K562 (cell line): ENCODE measurements around the gene SLC44A1. TPM values are rescaled to one million over a fixed set of nuclear protein-coding genes. Genes with fewer than 3 reads are reported as not detected.

Source experiments
- ATAC-seq: fragments of 200-7000 bp; cut with Tn5 transposase; 3 replicates; pipeline ENCODE4 v1.9.1; 2020; ENCODE audit warnings: moderate library complexity
- BruUV-seq: library from RNA; stranded (reverse); fragments of 400-500 nt; replicated peaks from 2 replicates; lab custom pipeline; 2021; lab: Mats Ljungman, UMichigan
- CTCF ChIA-PET: fragments of 300-600 bp; formaldehyde crosslinking; extraction: SDS; loops from one replicate; lab custom pipeline; 2021; ENCODE audit warnings: low intra/inter-chr PET ratio; lab: Yijun Ruan, JAX
- POLR2A ChIA-PET: fragments of 300-600, 350-650 bp; sonication (Branson Sonifier 250); formaldehyde crosslinking; extraction: SDS; loops from one replicate; lab custom pipeline; 2021; ENCODE audit warnings: antibody characterized with exemption, inconsistent platforms; lab: Yijun Ruan, JAX
- DNase-seq, 4 experiments: peaks; one replicate each; pipeline versions ENCODE4 v3.0.0 to v3.0.0-alpha.2; 2011 to 2018; ENCODE audit warnings: low spot score in 3 of 4, mixed read lengths in 3 of 4; ENCODE audit errors: extremely low read depth in 1 of 4
- FAIRE-seq: peaks from 2 replicates; lab custom pipeline; 2011; peaks lifted over from hg19 to GRCh38; lab: Jason Lieb, UNC
- H2AFZ ChIP-seq: 2 replicates; pipeline ENCODE4 v1.6.0; 2011; ENCODE audit warnings: low read depth, low read length, control low read depth, inconsistent platforms
- H3K27ac ChIP-seq: fragments of 200-600 bp; 3 replicates; pipeline ENCODE4 v1.8.0; 2011; ENCODE audit warnings: low read depth, mild to moderate bottlenecking, control low read depth, inconsistent platforms, low read length, moderate library complexity, mixed read lengths; ENCODE audit errors: extremely low read depth
- H3K27me3 ChIP-seq, 2 experiments: fragments of 300-600 bp in 1 of 2; 2 replicates in 1 of 2; 3 replicates in 1 of 2; pipeline versions ENCODE4 v1.6.0 to v1.8.0; 2011; ENCODE audit warnings: inconsistent platforms in 2 of 2, low read length in 2 of 2, mild to moderate bottlenecking in 1 of 2, mixed read lengths in 1 of 2, moderate library complexity in 1 of 2; ENCODE audit not compliant: control insufficient read depth in 2 of 2, insufficient read depth in 2 of 2
- H3K36me3 ChIP-seq: fragments of 300-600 bp; 3 replicates; pipeline ENCODE4 v1.8.0; 2011; ENCODE audit warnings: mild to moderate bottlenecking, low read length, inconsistent platforms; ENCODE audit not compliant: control insufficient read depth, insufficient read depth
- H3K4me1 ChIP-seq, 2 experiments: fragments of 200-600 bp in 1 of 2; replicated peaks in 1 of 2; 2 replicates in 1 of 2; 3 replicates in 1 of 2; pipeline versions ENCODE4 v1.5.1 to v1.8.0; 2011; ENCODE audit warnings: inconsistent platforms in 2 of 2, low read length in 2 of 2, mild to moderate bottlenecking in 1 of 2, mixed read lengths in 1 of 2, moderate library complexity in 1 of 2; ENCODE audit not compliant: control insufficient read depth in 2 of 2, insufficient read depth in 2 of 2
- H3K4me2 ChIP-seq: 2 replicates; pipeline ENCODE4 v1.6.1; 2011; ENCODE audit warnings: low read length, control low read depth, inconsistent platforms, mixed read lengths; ENCODE audit not compliant: insufficient read depth
- H3K4me3 ChIP-seq: fragments of 200-600 bp; sonication (generic), shearing (Covaris generic); 2 replicates; pipeline ENCODE4 v1.5.1; 2016; ENCODE audit warnings: control low read depth, inconsistent platforms
- H3K79me2 ChIP-seq: fragments of 200-600 bp; 3 replicates; pipeline ENCODE4 v1.8.0; 2011; ENCODE audit warnings: low read length, inconsistent platforms; ENCODE audit not compliant: control insufficient read depth, insufficient read depth
- H3K9ac ChIP-seq, 2 experiments: 2 replicates each; pipeline versions ENCODE4 v1.6.0 to v1.6.1; 2011; ENCODE audit warnings: low read depth in 2 of 2, low read length in 2 of 2, control low read depth in 1 of 2, inconsistent platforms in 1 of 2, mild to moderate bottlenecking in 1 of 2, mixed read lengths in 1 of 2; ENCODE audit not compliant: insufficient read depth in 1 of 2
- H3K9me1 ChIP-seq: one replicate; pipeline ENCODE4 v1.6.0; 2011; ENCODE audit warnings: inconsistent platforms, mild to moderate bottlenecking, low read length, moderate library complexity; ENCODE audit not compliant: control insufficient read depth, insufficient read depth
- H3K9me3 ChIP-seq: replicated peaks from 2 replicates; pipeline ENCODE4 v1.5.1; 2011; ENCODE audit warnings: low read depth, low read length, inconsistent platforms; ENCODE audit not compliant: control insufficient read depth, insufficient read depth
- H4K20me1 ChIP-seq: replicated peaks from 2 replicates; pipeline ENCODE4 v1.6.1; 2011; ENCODE audit warnings: low read length, inconsistent platforms, mixed read lengths; ENCODE audit not compliant: control insufficient read depth, insufficient read depth
- BHLHE40 ChIP-seq: IDR thresholded peaks from 2 replicates; pipeline ENCODE4 v1.6.1; 2011; ENCODE audit warnings: low read length, improper control_type of control experiment
- PCBP1 ChIP-seq: fragments of 200-400 bp; formaldehyde crosslinking; IDR thresholded peaks from 2 replicates; pipeline ENCODE4 v1.6.1; 2018; ENCODE audit warnings: mild to moderate bottlenecking, low read depth, low read length; ENCODE audit not compliant: poor library complexity, severe bottlenecking
- ZNF589 ChIP-seq: fragments of 200-800 bp; sonication (Bioruptor generic); IDR thresholded peaks from 2 replicates; pipeline ENCODE4 v1.6.1; 2016; ENCODE audit warnings: low read depth, missing genetic modification characterization, missing compliant biosample characterization
- ZNF766 ChIP-seq: fragments of 200-800 bp; sonication (Bioruptor generic); conservative IDR thresholded peaks from 2 replicates; pipeline ENCODE4 v1.6.1; 2016; ENCODE audit warnings: missing genetic modification characterization, missing compliant biosample characterization
- WGBS: fragments of 100-300 bp; shearing (Covaris generic); methylation state at CpG from one replicate; pipeline ENCODE4 v1.1.6; 2016; ENCODE audit warnings: low coverage, mixed read lengths; ENCODE audit not compliant: insufficient coverage; ENCODE audit errors: missing lambda C conversion rate; 5-methylcytosine and 5-hydroxymethylcytosine counted together
- in situ Hi-C: fragments of 300-500 bp; cut with MboI; formaldehyde crosslinking; loops from 4 replicates; pipeline ENCODE4 v1.15.0; 2018; ENCODE audit warnings: inconsistent platforms, mixed read lengths
- intact Hi-C: fragments of 100-400 bp; cut with micrococcal nuclease; formaldehyde crosslinking; loops from 2 replicates; pipeline ENCODE4 v1.14.2; 2022
- polyA plus RNA-seq, 8 experiments: library from polyadenylated mRNA; depleted of rRNA in 4 of 8; stranded (reverse) in 5 of 8; unstranded in 3 of 8; fragments of >200 nt; fragmentation: Nextera tagmentation in 2 of 8; fragmentation: Illumina TruSeq in 1 of 8; extraction: Ambion mirVana in 2 of 8; extraction: Trizol in 1 of 8; gene quantifications; 2 replicates each; pipeline versions ENCODE4 v1.2.1 to v1.2.3, GENCODE V29; 2011 to 2014; ENCODE audit warnings: inconsistent platforms in 1 of 8, missing spikeins in 1 of 8
- total RNA-seq, 7 experiments: library from RNA; depleted of rRNA in 6 of 7; stranded (reverse); fragments of >200 nt in 6 of 7; fragmentation: Illumina TruSeq in 2 of 7; extraction: Trizol in 2 of 7; gene quantifications; 2 replicates each; pipeline versions ENCODE4 v1.2.1 to v1.2.3, GENCODE V29; 2011 to 2021; ENCODE audit warnings: low replicate concordance in 1 of 7
- TF ChIP-seq, protein P1 (sequence below): sonication (generic); formaldehyde crosslinking; IDR thresholded peaks from 2 replicates; pipeline ENCODE4 v1.8.1; 2023; ENCODE audit warnings: mild to moderate bottlenecking, missing genetic modification reagents
- TF ChIP-seq, protein P2 (sequence below): fragments of 250-450 bp; sonication (Bioruptor Pico); IDR thresholded peaks from 2 replicates; pipeline ENCODE4 v1.4.0; 2020; ENCODE audit warnings: mild to moderate bottlenecking, moderate library complexity, borderline replicate concordance

Gene SLC44A1
- total and polyA plus RNA-seq, 9 of the 15 experiments (the other 6 are each of a cell fraction or from before 2014, with no cell fraction given): 0.11 to 0.59 (median 0.30) TPM

- TF ChIP-seq, protein P1, sequence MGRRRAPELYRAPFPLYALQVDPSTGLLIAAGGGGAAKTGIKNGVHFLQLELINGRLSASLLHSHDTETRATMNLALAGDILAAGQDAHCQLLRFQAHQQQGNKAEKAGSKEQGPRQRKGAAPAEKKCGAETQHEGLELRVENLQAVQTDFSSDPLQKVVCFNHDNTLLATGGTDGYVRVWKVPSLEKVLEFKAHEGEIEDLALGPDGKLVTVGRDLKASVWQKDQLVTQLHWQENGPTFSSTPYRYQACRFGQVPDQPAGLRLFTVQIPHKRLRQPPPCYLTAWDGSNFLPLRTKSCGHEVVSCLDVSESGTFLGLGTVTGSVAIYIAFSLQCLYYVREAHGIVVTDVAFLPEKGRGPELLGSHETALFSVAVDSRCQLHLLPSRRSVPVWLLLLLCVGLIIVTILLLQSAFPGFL (CRISPR knock-in tag): no peak
- TF ChIP-seq BHLHE40 (peak; percentile 23; the same call in 1 of the 2 replicates), ZNF589 (CRISPR knock-in tag) (peak; percentile 79; the same call in 1 of the 2 replicates)
- TF ChIP-seq, all 486 proteins: peak for 36
Measured at GRCh38 chr9:105299190-105299854, 54.9 kb downstream of the SLC44A1 start (continued).

- in situ Hi-C loops (no loop called here), intact Hi-C loops (no loop called here)
- no peak overlapping the region for H3K27ac ChIP-seq
- POLR2A ChIA-PET: interaction anchor here (0.9 kb wide), 1 partner anchor 12 kb away, joined by 3 read pairs; no protein-coding TSS in a partner anchor
- H3K27me3 ChIP-seq: no peaks in the 10 kb centered on the region
- ATAC-seq: no peak
- H2AFZ ChIP-seq: no peak overlapping the region
- no peak overlapping the region for H3K4me3 ChIP-seq
- H4K20me1 ChIP-seq: no peaks in the 10 kb centered on the region
- no peak for FAIRE-seq
- no TSS peak for BruUV-seq
- H3K9me1 ChIP-seq: no peaks in the 10 kb centered on the region
- H3K4me2 ChIP-seq: no peak overlapping the region
- DNase-seq: no peak
- no peaks in the 10 kb centered on the region for H3K36me3 ChIP-seq
- WGBS: 0% methylated on average over 2 of the region's 2 CpGs
- H3K79me2 ChIP-seq: no peaks in the 10 kb centered on the region
- H3K9ac ChIP-seq: no peak overlapping the region
- H3K9me3 ChIP-seq: no peaks in the 10 kb centered on the region
- CTCF ChIA-PET: no interaction called here
- TF ChIP-seq ZNF766 (CRISPR knock-in tag): peak; percentile 90
- TF ChIP-seq PCBP1: no peak
- TF ChIP-seq, protein P2, sequence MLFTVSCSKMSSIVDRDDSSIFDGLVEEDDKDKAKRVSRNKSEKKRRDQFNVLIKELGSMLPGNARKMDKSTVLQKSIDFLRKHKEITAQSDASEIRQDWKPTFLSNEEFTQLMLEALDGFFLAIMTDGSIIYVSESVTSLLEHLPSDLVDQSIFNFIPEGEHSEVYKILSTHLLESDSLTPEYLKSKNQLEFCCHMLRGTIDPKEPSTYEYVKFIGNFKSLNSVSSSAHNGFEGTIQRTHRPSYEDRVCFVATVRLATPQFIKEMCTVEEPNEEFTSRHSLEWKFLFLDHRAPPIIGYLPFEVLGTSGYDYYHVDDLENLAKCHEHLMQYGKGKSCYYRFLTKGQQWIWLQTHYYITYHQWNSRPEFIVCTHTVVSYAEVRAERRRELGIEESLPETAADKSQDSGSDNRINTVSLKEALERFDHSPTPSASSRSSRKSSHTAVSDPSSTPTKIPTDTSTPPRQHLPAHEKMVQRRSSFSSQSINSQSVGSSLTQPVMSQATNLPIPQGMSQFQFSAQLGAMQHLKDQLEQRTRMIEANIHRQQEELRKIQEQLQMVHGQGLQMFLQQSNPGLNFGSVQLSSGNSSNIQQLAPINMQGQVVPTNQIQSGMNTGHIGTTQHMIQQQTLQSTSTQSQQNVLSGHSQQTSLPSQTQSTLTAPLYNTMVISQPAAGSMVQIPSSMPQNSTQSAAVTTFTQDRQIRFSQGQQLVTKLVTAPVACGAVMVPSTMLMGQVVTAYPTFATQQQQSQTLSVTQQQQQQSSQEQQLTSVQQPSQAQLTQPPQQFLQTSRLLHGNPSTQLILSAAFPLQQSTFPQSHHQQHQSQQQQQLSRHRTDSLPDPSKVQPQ (CRISPR knock-in tag): no peak
- peaks cover 0 to 6% of the 10 kb centered on the region in 2 experiments; a peak in 3 of 5 replicates for H3K4me1 ChIP-seq
Measured at GRCh38 chr9:105302728-105303127, 58.3 kb downstream of the SLC44A1 start.
